ENCODE measurements around the gene OSBPL6.
A peak's percentile ranks its signal among the peaks of the same experiment; 100 is the strongest.
"Not testable (repeated sequence)": the region's sequence is repeated elsewhere in the genome, so short reads cannot be mapped to it uniquely, and the experiment has no call there.

Gene OSBPL6

GRCh38 chr2:178414266-178415247, 220.2 kb downstream of the OSBPL6 start:
- DNase-seq, result peak; percentile 92 to 97

- DNase-seq, result no peak
Observed at GRCh38 chr2:178415979-178416378, 221.7 kb downstream of the OSBPL6 start.

GRCh38 chr2:178417916-178418315, 223.6 kb downstream of the OSBPL6 start:
- no peak for DNase-seq

- no peak for DNase-seq
Observed at GRCh38 chr2:178418426-178418825, 224.1 kb downstream of the OSBPL6 start.

- DNase-seq, result peak in 1 of 2 experiments; percentile 55
Observed at GRCh38 chr2:178419123-178419522, 224.8 kb downstream of the OSBPL6 start.

GRCh38 chr2:178420463-178420999, 226.2 kb downstream of the OSBPL6 start:
- no peak for DNase-seq

- DNase-seq, result no peak
Observed at GRCh38 chr2:178422097-178422496, 227.8 kb downstream of the OSBPL6 start.

GRCh38 chr2:178423746-178424145, 229.4 kb downstream of the OSBPL6 start:
- not testable (repeated sequence) for DNase-seq

GRCh38 chr2:178425255-178425827, 231.0 kb downstream of the OSBPL6 start:
- no peak for DNase-seq

GRCh38 chr2:178426388-178426787, 232.1 kb downstream of the OSBPL6 start:
- DNase-seq, result no peak

- DNase-seq, result no peak
Observed at GRCh38 chr2:178427458-178427857, 233.1 kb downstream of the OSBPL6 start.

GRCh38 chr2:178428396-178428806, 234.1 kb downstream of the OSBPL6 start:
- no peak for DNase-seq

- no peak for DNase-seq
Observed at GRCh38 chr2:178429336-178429735, 235.0 kb downstream of the OSBPL6 start.

- DNase-seq, result no peak
Observed at GRCh38 chr2:178436662-178437061, 242.3 kb downstream of the OSBPL6 start.

GRCh38 chr2:178441426-178441825, 247.1 kb downstream of the OSBPL6 start:
- DNase-seq, result no peak

- DNase-seq, result no peak
Observed at GRCh38 chr2:178448968-178449661, 254.8 kb downstream of the OSBPL6 start.

- DNase-seq, result peak in 1 of 2 experiments; percentile 73
Observed at GRCh38 chr2:178449700-178450523, 255.6 kb downstream of the OSBPL6 start.

- no peak for DNase-seq
Observed at GRCh38 chr2:178450524-178450773, 256.1 kb downstream of the OSBPL6 start.

GRCh38 chr2:178450774-178451525, 256.6 kb downstream of the OSBPL6 start, which contains the start of the genes PJVK and PRKRA:
Gene PJVK (plus strand): TSS chr2:178451378. CDS start chr2:178453410, 2,032 bp downstream.
Gene PRKRA (minus strand): TSS chr2:178451175. CDS start chr2:178451030, 145 bp downstream.
- peak; percentile 87 to 98 for DNase-seq

- DNase-seq, result no peak
Observed at GRCh38 chr2:178452334-178452733, 258.0 kb downstream of the OSBPL6 start.
